Measurements from ENCODE around the gene COL6A3.
"Not testable (repeated sequence)": the region's sequence is repeated elsewhere in the genome, so short reads cannot be mapped to it uniquely, and the experiment has no call there.

COL6A3 gene

DNA sequence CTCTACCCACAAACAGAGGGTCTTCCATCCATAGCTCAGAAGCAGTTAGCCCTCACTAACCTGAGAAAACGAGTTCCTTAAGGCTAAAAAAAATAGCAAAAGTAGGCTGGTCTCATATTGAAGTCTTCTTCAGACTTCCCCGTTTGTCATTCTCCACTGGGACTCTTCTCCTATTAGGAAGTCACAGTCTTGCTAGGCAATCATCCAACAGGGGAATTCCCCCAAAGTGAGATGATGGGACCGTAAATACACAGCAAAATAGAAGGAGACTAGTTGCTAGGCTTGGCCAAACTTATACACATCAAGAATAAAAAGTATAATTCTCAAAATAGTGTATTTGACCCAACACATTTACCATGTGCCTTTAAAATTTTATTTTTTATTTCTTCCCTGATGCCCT lies 34.3 kb downstream of the COL6A3 start:
- no peak for DNase-seq (ENCODE audit: low read depth in 3 of 3)

DNA sequence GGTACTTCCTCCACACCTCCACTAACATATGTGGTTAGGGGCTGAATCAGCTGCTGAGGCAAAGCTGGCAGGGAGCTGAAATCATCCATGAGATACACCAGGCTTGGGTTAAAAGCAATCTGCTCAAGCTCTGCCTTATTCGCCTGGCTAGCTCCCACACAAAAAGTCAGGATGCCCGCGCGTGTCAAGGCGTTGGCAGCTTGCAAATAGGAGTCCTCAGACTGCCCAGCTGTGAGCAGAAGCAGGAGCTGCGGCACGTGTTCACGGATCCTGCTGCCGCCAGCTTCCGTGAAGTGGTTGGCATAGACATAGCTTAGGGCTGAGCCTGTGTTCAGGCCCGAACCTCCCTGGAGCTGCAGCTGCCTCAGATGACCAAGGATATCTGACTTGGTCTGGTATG lies 35.3 kb downstream of the COL6A3 start:
- DNase-seq (ENCODE audit: low read depth in 3 of 3) = no peak

DNA sequence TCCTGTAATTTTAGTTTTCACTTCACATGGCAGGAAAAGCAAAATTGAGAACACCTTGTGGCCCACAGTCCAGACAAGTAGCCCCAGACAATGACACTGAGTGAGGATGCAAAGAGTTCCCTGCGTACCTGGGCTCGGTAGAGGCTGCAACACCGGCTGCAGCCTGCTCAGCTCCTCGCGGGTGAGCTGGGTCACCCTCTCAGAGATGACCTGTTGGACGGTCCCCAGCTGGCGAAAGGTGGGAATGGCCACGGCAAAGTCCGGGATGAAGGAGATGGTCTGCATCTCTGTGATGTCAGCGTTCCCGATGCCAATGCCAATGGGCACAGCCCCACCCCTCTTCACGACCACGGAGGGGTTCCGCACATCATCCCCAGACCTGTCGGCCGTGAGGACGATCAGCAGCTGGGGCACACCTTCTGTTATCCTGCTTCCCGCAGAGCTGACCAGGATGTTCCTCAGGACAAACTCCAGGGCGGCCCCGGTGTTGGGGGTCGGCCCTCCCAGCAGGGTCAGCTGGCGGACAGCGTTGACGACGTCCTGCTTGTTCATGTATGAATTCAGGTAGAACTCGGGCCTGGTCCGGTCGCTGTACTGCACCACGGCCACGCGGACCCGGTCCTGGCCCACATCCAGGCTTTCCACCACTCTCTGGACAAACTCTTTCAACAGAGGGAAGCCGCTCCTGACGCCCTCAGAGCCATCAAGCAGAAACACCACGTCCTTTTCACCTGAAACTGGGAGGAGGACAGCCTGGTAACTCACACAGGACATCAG lies 39.5 kb downstream of the COL6A3 start:
- DNase-seq (ENCODE audit: low read depth in 3 of 3) = no peak

DNA sequence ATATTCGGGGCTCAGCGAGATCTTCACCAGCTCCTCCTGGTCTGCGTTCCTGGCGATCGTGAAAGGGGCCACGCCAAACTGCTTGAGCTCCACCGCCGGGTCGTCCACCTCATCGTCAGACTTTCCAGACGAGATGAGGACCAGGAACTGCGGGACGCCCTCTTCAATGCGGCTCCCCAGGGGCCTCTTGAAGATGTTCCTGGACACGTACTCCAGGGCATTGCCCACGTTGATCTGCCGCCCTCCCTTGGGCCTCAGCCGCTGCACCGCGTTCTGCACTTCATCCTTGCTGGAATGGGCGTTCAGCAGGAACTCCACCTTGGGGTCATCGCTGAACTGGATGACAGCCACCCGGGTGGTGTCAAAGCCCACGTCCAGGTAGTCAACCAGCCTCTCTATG lies 42.1 kb downstream of the COL6A3 start:
- no peak for DNase-seq (ENCODE audit: low read depth in 3 of 3)

DNA sequence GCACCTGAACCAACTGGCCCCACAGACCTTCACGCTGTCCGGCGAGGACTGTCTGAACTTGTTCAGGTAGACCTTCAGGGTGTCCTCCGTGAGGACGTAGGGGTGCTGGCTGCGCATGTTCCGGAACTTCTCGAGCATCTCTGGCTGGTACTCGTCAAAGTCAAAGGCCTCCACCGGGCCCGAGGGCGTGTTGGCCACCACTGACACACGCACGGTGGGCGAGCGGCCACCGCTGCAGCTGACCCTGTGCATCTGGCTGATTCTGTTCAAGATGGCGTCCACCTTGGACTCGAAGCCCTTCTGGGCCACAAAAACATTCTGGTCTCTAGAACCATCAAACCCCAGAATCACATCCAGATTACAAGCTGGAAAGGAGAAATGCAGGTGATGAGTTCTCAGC lies 48.3 kb downstream of the COL6A3 start:
- no peak for DNase-seq (ENCODE audit: low read depth in 3 of 3)

GRCh38 chr2:237364655-237365054 lies 49.3 kb downstream of the COL6A3 start:
- DNase-seq (ENCODE audit: low read depth in 3 of 3) = no peak

DNA sequence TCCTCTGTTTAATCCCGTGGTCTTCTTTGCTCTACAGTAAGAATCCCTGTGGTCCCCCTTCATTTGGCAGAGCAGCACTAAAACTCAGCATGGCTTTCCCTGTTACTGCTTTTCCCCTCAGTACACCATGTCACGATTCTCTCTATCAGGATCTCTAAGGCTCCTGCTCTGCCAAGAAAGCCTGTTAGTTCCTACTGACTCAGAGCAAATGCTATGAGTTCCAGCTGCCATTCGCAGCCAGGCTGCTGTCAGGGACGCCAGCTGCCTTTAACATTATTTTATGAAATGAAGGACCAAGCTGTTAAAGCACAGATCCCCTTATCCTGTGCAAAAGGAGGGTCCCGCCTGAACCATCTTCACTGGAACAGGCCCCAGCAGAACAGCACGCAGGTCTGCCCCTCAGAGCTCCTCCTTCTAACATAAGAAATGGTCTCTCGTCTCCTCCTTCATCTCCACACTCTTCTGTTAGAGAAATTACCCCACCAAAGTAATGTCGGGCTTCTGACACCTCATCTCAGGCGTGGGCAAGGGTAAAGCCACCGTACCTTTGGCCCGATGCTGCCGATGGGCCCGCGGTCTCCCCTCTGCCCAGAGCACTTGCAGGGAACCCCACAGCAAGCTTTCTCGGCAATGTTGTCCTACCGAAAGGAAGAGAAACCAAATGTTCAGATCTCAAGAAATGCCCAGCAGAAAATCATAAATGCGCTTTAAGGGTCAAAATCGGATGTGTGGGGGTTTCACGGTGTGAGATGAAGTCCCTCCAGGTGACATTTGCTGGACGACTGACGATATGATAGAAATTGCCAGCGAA lies 52.6 kb downstream of the COL6A3 start:
- DNase-seq (ENCODE audit: low read depth in 3 of 3) = no peak

DNA sequence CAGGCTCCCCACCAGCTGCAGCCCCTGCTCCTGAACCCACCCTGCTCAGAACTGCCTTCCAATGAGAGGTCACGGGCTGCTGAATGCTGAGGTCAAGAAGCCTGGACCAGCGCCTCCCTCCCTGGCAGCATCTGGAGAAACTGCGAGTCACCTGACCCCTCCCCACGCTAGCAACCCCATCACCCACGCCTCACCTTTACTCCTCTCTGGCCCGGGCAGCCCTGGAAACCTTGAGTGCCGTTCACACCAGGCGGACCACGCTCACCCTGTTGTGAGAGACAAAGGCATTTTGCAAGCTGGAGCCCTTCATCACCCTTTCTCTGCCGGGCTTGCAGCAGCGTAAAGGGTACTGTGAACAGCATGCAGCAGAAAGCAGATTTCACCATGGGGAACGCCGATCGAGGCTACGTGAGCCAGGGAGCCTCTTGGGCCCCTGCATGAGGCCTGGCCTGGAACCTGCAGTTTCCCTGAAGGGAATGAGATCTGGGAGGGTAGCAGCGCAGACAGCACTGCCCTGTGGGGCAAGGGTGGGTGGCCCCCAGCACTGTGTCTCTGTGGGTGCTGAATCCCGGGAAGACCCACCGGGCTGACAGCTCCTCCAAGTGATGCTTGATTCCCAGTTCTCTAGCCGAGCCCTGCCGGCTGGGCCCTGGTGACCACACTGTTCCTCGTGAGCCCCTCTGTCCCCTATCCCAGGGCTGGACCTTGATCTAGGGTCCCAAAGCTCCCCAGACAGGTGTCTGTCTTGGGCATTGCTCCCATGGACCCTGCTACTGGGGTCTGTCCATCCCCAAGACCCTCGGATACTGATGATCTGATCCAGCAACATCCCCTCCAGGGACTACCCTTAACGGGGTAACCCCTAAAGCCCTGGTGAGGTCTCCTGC lies 53.8 kb downstream of the COL6A3 start:
- no peak for DNase-seq (ENCODE audit: low read depth in 3 of 3)

DNA sequence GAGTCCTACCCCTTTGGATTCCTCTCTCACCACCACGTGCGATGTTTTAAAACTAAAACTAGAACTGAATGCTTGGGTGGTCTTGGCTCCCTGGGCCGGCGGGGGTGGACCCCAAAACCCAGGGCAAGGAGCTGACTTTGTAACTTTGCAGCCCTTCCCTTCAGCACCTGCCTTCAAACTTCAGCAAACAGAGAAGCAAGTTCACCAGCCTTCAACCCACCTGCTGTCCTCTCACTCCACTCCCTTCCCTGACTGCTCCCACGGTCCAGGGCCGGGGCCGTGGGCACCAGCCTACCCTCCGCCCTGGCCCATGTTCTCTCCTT lies 54.5 kb downstream of the COL6A3 start:
- DNase-seq (ENCODE audit: low read depth in 3 of 3) = no peak

DNA sequence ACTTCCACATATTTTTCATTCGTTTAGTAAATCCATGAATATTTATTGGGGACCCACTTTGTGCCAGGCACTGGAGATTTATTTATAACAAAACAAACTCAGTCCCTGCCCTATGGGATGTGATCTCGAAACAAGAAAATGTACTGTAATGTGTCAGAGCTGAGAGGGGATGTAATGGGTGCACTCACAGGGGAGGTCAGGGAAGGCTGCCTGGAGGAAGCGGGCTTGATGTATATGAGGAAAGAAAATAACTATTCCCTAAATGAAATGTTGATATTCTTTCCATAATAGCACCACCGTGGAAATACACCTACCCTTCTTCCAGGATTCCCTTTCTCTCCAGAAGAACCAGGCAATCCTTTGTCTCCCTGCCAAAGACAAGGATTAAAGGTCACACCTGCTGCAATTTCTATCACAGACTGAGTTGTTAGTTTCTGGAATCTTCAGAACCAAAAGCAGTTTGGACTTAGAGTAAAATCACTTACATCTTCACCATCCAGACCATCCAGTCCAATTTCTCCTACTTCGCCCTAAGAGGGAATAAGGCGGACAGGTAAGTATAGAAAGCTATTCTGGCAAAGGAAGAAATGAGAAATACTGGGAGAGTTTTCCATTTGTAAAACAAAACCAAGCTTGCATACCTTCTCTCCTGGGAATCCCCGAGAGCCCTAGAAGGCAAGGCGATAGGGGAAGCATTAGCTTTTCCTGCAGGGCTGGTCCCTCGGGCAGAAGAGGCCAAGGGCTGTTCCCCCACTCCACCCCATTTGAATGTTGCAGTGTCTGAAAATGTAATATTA lies 55.0 kb downstream of the COL6A3 start:
- no peak for DNase-seq (ENCODE audit: low read depth in 3 of 3)

DNA sequence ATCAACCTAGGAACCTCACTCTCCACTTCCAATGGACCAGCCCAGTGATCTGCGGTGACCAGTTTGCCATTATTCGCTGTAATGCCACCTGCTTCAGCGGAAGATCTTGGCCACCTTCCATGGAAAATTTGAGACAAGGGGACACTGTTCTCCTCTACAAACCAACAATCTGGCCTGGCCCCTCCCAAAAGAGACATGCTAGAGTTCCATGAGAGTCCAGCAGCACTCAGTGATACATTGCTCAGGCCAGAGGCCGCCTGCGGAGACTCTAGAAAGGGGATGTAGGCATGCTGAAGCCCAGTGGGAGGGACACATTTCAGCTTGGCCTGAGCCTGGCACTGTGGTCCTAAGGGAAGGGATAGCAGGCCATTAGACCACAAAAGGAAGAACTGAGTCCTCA lies 58.3 kb downstream of the COL6A3 start:
- no peak for DNase-seq (ENCODE audit: low read depth in 3 of 3)

DNA sequence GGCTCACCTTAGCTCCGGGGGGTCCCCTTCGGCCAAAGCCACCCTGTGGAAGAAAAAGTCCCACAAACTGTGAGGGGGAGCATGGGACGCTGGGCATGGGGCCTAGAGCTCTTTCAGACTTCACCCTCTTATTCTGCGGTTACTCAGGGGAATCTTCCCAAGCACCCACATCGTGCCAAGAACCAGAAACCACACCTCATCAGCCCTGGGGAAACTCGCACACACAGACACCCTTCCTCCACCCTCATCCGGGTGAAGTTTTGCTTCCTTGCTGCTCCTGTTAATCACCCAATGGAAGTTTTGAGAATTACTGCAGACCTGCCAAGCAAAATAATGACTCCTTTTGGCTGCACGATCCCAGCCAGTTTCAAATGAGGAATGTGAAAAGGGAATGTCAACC lies 59.1 kb downstream of the COL6A3 start:
- no peak for DNase-seq (ENCODE audit: low read depth in 3 of 3)

DNA sequence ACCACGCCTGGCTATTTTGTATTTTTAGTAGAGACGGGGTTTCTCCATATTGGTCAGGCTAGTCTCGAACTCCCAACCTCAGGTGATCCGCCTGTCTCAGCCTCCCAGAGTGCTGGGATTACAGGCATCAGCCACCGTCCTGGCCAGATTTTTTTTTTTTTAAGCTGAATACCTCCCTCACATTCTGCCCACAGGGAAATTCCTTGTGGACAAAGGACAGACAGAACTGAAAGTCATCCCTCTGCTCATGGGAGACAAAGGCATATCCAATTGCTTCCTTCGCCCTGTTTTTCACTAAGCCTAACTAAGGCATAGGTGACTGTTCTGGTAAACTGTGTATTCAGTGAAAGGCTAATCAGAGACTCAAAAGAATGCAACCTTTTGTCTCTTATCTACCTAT lies 59.8 kb downstream of the COL6A3 start:
- not testable (repeated sequence) for DNase-seq (ENCODE audit: low read depth in 3 of 3)

DNA sequence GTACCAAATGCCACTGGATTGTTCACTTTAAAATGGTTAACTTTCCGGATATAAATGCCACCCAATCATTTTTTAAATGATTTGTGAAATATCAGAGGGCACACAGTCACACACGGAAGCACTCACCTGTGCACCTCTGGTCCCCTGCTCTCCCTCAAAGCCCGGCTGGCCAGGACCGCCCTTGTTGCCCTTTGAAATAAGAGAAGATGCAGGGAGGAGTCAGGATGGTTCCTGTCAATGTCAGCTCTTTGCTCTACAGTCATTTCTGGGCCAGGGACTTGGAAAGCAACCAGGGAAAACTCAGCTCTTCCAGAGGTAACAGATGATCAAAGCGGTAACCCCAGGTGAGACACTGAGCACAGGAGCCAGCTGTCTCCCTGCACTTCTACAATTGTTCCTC lies 60.7 kb downstream of the COL6A3 start:
- no peak for DNase-seq (ENCODE audit: low read depth in 3 of 3)

- DNase-seq (ENCODE audit: low read depth in 3 of 3) = no peak
These were observed 61.6 kb downstream of the COL6A3 start for GRCh38 chr2:237352279-237352845.

- DNase-seq (ENCODE audit: low read depth in 3 of 3) = no peak
These were observed 62.2 kb downstream of the COL6A3 start for GRCh38 chr2:237351796-237352195.

DNA sequence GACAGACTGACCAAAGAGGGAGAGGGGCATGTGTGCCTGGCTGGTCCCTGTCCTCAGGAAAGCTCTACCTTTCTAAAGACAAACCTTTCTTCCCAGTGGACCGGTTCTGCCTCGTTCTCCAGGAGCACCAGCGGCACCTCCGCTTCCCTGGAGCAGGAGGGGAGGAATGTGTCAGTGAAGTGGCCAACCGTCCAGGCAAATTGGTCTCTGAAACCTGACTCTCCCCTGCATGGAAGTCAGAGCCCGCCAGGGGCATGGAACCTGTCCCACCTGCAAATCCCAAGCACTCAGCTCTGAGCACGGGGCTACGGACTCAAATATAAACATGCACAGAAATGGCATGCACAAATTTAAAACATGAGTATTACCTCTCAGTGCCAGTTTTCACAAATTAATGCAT lies 62.9 kb downstream of the COL6A3 start:
- no peak for DNase-seq (ENCODE audit: low read depth in 3 of 3)

DNA sequence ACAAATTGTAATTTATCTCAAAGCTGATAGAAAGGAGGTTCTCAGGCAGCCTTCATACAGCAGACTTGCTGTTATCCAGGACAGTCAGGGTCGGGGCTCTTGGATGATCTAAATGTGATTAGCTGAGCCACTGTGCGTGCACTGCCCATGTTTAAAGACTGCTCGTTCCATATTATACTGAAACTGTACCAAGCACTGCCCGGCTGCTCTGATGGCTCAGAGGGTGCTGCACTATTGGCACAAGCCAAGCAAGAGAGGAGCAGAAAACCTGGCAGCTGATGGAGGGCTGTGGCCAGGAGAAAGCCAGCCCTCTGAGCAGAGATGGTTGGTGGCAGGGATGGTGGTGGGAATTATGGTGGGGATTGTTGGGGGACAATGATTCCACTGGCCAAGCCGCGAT lies 63.4 kb downstream of the COL6A3 start:
- no peak for DNase-seq (ENCODE audit: low read depth in 3 of 3)

GRCh38 chr2:237350070-237350469 lies 63.9 kb downstream of the COL6A3 start:
- DNase-seq (ENCODE audit: low read depth in 3 of 3) = no peak

DNA sequence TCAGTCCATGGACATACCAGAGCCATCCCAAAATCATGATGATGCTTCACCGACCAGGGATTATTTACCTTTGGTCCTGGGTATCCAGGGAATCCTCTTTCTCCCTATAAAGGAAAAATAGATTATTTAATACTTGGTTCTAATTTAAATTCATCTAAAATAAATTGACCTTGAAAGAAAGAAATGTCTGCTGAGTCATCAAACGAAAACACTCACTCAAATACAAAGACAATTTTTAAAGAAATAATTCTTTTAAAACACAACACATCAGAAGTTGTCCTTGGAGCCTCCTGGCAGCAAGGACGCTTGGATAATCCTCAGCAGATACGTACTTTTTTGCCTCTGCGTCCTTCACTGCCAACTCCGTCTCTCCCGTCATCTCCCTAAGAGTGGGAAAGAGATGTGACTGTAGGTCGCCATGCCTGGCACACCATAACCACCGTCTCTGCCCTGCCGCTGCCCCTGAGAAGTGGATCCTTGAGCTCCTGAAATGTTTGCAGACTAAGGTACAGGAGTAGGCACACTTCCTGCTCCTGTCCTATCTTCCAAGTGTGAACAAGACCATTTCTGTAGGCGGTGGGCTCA lies 65.6 kb downstream of the COL6A3 start:
- DNase-seq (ENCODE audit: low read depth in 3 of 3) = no peak
